HG03066 (cell line): ENCODE results near the gene CSNK1G2.

Experiments
- ATAC-seq: cut with Tn5 transposase; IDR thresholded peaks from one replicate; pipeline ENCODE4 v1.9.1; 2021; ENCODE audit warnings: low read depth; ENCODE audit not compliant: unreplicated experiment

The CSNK1G2 gene

GRCh38 chr19:1943661-1944087 lies 2.7 kb downstream of the CSNK1G2 start:
- no peak for ATAC-seq

- no peak for ATAC-seq
Observed at GRCh38 chr19:1944088-1944915, 3.3 kb downstream of the CSNK1G2 start.

DNA sequence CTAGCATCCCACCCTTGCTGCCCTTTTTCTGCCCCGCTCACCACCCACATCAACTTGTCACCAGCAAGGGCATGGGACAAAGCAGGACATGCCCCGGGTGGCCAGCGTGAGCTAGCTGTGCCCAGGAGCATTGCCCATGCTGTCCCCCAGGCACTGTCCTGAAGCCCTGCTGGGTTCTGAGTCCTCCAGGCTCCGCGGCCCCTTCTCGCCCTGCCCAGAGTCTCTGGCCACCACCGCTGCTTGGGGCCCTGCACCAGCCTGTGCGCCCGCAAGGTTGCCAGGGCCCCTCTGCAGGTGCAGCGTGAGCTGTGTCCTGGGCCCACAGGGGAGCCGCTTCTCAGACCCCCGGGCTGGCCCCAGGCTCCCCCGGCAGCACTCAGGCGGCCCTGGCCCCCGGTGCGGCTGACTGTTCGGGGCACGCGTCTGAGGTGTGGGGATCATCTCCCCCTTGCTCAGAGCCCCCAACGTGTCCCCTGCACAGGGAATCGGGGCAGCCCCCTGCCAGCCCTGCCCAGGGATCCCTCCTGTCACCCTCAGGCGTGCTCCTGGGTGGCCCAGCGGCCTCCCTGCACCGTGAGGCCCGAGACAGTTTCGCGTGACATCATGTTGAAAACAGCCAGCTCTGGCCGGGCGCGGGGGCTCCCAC lies 4.1 kb downstream of the CSNK1G2 start:
- ATAC-seq = no peak

DNA sequence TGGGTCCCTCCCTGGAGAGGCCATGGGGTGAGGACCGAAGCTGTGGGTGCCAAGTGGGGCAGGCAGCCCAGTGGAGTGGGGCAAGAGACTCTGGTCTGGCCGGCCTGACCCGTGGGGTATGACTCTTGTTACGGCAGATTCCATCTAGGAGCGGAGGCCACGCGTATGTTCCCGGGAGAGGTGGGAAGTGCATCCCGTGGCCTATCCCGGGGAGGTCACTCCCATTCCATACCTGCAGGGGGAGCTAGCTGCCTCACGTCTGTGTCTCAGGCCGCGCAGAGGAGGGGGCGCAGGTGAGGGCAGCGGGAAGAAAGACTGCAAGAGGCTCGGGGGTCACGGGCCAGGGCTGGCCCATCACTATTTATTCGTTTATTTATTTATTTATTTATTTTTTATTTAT lies 4.9 kb downstream of the CSNK1G2 start:
- ATAC-seq = no peak

GRCh38 chr19:1947651-1948209 lies 6.8 kb downstream of the CSNK1G2 start:
- no peak for ATAC-seq

DNA sequence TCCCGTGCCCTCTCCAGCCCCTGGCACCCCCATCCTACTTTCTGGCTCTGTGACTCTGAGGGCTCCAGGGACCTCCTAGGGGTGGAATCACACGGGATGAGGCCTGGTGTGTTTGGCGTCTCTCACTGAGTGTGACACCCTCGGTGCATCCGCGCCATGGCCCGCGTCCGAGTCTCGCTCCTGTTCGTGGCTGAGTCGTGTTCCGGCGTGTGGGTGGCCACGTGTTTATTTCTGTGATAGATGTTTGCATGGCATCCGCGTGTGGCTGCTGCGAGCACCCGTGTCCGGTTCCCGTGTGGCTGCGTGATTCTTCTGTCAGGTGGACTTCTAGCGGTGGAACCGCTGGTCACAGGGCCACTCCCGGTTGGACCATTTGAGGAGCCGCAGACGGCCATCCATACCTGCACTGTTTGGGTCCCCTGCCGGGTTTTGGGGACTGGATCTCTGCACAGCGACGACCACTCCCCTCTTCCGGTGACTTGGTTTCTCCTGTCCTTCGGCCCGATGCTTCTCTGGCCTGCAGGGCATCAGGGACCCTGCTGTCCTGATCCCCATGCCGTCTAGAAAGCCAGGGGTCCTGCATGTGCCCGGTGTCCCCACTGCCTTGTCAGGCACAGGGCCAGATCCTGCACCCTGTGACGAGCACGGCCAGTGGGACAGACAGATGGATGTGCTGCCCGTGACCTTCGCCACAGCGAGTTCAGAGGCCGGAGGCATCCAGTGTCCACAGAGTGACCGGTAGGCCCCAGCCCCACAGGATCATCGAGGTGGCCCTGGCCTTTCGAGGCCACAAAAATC lies 8.5 kb downstream of the CSNK1G2 start:
- no peak for ATAC-seq

DNA sequence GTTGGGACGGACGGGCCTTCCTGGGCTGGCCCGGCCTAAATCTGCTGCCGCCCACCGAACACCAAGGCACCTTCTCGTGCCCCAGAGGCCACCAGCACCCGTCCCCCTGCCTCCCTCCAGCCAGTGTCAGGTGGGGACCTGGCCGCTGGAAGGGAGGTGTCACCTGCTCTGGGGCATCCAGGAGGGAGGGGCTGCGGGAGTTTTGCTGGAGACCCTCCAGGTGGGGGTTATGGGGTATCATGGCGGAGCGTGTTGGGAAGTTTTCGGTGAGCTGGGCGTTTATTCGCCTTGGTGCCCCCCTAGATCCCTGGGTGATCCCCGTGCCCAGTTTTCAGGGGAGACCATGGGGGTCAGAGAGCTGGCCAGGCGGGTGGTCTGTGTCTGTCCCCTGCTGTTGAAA lies 9.7 kb downstream of the CSNK1G2 start:
- no peak for ATAC-seq

GRCh38 chr19:1952635-1953034 lies 11.7 kb downstream of the CSNK1G2 start:
- no peak for ATAC-seq

DNA sequence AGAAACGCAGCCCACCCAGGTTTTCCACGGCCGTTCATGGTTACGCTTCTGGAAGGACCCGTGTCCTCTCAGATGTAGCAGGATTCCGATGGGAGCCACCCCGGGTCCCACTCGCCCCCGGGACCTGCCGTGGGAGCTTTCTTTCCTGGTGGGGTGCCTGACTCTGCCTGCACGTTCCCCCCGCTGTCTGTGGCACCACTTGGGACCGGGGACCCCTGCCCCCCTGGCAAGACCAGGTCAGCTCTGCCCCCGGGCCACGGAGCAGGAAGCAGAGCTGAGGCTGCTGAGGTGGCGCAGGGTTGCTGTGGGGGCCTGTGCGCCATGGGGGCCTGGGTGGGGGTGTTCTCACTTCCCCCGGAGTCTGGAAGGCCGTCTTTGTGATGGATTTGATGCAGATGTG lies 12.1 kb downstream of the CSNK1G2 start:
- no peak for ATAC-seq

DNA sequence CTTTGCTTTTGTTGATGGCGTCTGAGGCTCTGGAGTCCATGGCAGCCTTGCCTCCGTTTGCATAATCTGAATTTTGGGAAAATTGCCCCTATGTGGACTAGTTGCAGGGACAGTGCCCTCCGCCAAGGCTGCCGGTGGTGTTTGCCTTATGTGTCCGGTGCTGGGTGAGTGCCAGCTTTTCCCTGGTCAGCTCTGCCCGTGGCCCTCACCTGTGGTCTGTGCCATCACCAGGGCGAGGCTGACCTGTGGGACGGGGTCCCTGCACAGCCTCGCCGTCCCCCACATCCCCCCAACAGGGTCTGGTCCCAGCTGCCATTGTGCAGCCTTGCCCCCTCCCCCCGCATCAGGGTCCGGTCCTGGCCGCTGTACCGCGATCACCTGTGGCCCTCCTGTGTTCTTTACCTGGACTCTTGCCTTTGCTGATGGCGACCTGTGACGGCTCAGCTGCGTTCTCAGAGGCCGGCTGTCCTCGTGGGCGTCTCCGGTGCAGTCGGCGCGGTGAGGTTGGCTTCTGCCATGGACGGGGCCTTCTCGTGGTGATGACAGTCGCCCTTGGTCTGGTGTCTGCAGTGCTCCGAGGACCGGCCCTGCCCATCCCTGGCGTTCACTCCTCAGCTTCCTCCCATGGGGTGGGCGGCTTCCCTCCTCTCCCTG lies 12.6 kb downstream of the CSNK1G2 start:
- no peak for ATAC-seq

DNA sequence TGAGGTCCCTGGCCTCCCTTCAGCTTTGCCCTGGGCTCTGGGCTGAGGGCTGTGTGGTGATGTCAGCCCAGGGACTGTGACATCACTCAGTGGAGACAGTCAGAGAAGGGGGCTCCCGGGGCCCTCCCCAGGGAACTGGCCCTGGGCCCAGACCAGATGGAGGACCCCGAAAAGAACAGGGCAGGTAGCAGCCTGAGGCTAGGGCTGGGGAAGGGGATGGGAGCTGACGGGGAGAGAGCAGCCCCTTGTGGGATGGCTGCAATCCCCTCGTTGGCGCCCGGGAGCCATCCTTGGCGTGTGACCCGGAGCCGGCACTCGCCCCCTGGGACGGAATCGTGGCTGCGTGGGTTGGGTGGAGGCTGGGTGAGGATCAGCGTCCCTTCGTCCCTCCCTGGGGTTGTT lies 13.6 kb downstream of the CSNK1G2 start:
- no peak for ATAC-seq

DNA sequence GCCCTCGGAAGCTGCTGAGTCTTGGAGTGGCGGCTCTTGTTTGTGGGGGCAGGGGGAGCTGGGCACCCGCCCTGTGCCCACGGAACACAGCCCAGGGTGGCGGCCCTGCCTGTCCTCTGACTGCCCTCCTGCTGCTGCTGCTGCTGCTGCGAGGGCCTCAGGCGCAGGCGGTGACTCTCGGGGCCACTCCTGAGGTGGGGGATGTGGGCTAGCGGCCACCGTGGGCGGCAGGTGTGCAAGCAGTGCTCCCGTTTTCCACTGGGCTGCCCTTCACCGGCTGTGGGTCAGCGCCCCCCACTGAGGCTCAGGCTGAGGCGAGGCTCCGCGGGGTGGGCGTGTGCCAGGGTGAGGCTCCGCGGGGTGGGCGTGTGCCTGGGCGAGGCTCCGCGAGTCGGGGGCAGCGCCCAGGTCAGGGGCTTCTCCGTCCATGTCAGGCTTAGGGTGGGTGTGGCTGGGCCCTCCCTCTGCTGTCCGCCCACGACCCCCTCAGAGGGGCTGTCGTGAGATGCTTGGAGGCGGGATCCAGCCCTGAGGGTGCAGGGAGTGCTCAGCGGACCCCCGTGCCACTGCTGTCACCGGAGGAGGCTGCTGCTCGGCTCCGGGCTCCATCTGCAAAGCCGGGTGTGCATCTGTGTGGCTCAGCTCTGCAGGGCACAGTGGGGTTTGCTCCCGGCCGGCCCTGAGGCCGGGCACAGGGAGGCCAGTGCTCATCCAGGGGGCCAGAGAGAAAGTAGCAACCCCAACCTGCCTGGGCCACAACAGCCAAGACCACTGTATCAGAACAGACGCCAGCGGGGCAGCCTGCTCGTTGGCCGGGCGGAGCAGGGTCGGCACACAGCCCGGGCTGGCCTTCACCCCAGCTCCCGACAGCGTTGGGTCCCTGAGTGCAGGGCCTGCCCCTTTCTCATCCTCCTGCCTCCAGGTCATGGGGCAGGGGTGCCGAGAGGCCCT lies 14.5 kb downstream of the CSNK1G2 start:
- ATAC-seq = no peak

- ATAC-seq = no peak
Observed at GRCh38 chr19:1956122-1956494, 15.1 kb downstream of the CSNK1G2 start.

DNA sequence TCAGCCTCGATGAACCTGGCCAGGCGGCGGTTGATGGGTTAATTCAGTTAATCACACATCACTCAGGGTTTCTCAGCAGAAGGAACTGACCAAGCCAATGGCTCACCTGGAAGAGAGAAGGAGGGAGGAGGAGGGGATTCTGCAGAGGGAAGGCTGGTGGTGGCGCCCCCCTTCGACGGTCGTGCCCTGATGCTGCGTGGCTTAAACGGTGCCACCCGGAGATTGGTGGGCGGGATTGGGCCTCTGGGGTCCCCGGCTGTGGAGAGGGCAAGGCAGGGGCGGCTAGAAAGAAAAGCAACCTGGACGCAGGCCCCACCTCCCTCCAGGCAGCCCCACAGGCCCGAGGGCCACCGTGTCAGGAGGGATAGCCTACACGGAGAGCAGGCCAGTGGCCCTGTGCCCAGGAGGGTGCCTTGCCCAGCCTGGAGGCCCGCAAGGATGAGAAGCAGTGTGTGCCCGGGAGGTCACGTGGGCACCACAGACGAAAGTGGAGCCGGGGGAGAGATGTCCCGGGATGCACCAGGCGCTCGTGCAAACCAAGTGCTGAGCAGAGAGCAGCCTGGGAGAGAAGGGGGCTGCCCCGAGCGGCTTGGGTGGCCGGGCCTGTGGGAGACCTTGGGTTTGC lies 16.0 kb downstream of the CSNK1G2 start:
- no peak for ATAC-seq

DNA sequence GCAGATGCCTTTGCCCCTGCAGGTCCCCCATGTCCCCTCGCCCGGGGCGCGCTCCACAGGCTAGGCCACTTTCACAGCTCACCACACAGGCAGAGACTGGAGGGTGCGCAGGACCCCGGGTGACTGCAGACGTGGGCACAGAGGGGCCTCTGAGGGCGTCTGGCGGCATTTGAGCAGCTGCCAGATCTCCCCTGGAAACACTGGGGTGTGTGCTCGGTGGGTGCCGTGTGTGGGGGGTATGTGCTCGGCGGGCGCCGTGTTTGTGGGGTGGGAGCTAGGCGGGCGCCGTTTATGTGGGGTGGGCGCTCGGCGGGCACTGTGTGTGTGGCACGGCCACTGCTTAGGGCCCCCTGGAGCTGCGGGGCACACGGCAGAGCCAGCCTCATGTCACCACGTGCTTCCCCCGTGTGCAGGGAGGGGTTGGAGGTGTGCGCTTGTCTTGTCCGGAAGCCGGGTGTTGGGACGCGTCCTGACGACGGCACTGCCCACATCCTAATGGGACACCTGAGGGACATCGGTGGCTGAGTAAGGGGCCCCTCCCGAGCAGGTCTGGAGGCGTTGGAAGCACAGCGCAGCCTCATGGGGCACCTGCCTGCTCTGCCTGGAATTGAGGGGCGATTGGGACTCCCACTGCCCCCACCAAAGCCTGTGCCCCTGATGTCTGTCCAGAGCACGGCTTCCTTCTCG lies 16.7 kb downstream of the CSNK1G2 start:
- no peak for ATAC-seq

DNA sequence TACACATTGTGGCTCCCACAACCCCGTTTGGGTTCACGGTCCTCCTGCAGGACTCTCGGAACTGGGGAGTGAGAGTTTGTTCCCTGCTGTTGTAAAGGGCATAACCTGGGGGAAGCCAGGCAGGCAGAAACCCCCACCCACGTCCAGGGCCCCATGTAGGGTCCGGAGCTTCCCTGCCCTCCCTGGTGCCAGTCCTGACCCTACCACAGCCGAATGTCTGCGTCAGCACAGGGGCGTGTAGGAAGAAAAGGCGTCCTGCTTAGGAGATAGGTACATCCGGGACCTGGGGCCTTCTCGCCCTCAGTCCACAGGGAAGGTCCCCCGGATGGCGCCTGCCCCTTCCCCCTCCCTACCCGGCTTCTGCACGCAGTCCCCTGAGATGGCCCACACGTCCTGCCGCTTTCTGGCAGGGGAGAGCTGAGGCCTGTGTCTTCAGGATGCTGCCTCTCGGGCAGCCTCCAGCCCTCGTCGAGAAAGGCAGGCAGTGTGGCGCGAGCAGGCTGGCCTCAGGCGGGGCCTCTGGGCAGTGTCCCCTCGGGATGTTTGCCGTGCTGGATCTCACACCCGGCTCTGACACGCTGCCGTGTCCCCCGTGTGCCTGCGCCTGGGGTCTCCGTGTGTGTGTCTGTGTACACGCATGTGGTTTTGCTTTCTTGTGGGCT lies 19.1 kb downstream of the CSNK1G2 start:
- ATAC-seq = no peak

DNA sequence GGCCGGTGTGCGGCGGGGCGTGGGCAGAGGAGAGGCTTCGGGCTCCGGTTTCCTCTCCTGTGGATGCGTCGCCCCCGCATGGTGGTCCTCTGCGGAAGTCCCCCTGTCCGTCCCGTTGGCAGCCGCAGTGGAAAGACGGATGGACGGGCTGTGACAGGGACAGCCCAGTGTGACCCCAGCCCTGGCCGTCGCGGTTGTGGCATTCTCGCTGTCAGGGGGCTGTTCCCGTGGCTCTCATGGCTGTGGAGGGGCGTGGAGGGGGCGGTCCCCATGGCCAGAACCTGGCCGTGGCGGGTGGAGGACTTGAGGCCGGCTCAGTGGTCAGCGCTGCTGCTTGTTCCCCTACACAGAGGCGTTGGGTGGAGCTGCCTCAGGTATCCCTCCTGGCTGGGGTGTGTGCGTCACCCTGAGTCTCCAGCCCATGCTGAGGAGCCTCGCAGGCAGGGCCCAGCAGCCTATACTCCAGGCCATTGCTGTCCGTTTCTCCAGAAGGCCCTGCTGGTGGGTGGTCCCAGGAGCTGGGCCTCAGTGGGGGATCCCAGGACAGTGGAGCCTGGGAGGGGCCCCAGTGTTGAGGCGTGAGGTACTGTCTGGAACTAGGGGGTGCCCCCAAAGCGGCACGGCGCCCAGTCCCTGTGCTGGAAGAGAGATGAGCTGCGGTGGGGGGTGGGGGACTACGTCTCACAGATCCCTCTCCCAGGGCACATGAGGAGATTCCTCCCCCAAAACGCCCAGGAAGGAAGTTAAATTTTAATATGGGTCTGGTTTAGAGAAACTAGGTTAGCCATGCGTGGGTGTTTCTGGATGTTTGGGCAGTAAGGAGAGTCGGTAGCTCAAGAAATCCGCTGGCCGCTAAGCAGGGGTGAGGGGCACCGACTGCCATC lies 20.3 kb downstream of the CSNK1G2 start:
- ATAC-seq = no peak
